Colonic mucosa (tissue), 4 donors: Measurements from ENCODE around the gene ATXN1. TPM values are rescaled to one million over a fixed set of nuclear protein-coding genes. Genes with fewer than 3 reads are reported as not detected.

Source experiments
- DNase-seq: peaks from one replicate; pipeline ENCODE4 v3.0.0-alpha.2; 2020
- H3K27ac ChIP-seq: fragments of 200-600 bp; one replicate; pipeline ENCODE4 v1.8.0; 2021
- H3K27me3 ChIP-seq: fragments of 200-600 bp; one replicate; pipeline ENCODE4 v1.8.0; 2021
- H3K36me3 ChIP-seq: fragments of 200-600 bp; one replicate; pipeline ENCODE4 v1.8.0; 2021
- H3K4me1 ChIP-seq: fragments of 200-600 bp; one replicate; pipeline ENCODE4 v1.8.0; 2021; ENCODE audit warnings: mild to moderate bottlenecking
- H3K4me3 ChIP-seq: fragments of 200-600 bp; one replicate; pipeline ENCODE4 v1.8.0; 2021
- H3K9ac ChIP-seq, 2 donors: one replicate each; pipeline ENCODE4 v1.7.0; 2013; ENCODE audit warnings: control low read depth in 2 of 2, low read depth in 2 of 2, low read length in 2 of 2
- H3K9me3 ChIP-seq: fragments of 200-600 bp; one replicate; pipeline ENCODE4 v1.8.0; 2021
- intact Hi-C: fragments of 100-400 bp; cut with DNase I; formaldehyde crosslinking; loops from one replicate; pipeline ENCODE4 v1.14.1; 2022
- total RNA-seq, 2 donors: library from RNA; stranded (reverse); fragmentation: NEBNext Ultra II Directional in 1 of 2; extraction: Animal tissue kit (Norgen Biotek cat#: 25700) in 1 of 2; gene quantifications; one replicate each; pipeline ENCODE4 v1.2.1, GENCODE V29; 2021
- TF ChIP-seq, protein P1 (sequence below): fragments of 200-600 bp; IDR thresholded peaks from one replicate; pipeline ENCODE4 v1.8.0; 2022; ENCODE audit warnings: antibody characterized with exemption, mild to moderate bottlenecking
- donor health status: healthy.
- donor health status: DM: no; HTN: no; CAD: no.
- donor health status: DM: no; HTN: no; CAD: no.

The ATXN1 gene
- total RNA-seq, 2 donors from 2014 or later = 24.5 to 41.9 TPM

DNA sequence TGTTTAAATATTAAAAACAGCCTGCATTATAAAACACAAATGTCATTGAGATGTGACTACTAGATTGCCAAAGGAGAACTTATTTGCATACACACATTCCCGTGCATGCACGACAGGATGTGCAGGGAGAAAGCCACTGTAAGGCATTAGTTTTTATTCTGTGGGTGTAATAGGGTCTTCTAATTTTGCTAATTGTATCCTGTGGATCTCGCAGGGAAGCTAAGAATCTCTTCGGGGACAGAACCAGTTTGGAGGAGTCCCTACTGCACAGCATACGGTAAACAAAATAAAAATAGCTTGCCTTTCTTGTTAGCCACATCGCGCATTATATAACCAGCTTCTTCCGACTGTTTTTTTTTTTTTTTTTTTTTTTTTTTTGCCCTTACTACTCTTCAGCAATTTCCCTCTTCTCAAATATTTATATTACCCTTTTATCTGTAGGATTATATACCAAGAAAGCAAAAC is 2.0 kb downstream of the ATXN1 start:
- DNase-seq = peak; percentile 42
- Histone ChIP-seq H3K9ac (peak overlapping the region; percentile 91 to 97), H3K36me3 (no peaks in the 10 kb centered on the region), H3K27ac (peak overlapping the region; percentile 97), H3K4me1 (peaks cover 20% of the 10 kb centered on the region), H3K4me3 (peak overlapping the region; percentile 80), H3K9me3 (no peaks in the 10 kb centered on the region), H3K27me3 (no peaks in the 10 kb centered on the region)
- TF ChIP-seq, protein P1, sequence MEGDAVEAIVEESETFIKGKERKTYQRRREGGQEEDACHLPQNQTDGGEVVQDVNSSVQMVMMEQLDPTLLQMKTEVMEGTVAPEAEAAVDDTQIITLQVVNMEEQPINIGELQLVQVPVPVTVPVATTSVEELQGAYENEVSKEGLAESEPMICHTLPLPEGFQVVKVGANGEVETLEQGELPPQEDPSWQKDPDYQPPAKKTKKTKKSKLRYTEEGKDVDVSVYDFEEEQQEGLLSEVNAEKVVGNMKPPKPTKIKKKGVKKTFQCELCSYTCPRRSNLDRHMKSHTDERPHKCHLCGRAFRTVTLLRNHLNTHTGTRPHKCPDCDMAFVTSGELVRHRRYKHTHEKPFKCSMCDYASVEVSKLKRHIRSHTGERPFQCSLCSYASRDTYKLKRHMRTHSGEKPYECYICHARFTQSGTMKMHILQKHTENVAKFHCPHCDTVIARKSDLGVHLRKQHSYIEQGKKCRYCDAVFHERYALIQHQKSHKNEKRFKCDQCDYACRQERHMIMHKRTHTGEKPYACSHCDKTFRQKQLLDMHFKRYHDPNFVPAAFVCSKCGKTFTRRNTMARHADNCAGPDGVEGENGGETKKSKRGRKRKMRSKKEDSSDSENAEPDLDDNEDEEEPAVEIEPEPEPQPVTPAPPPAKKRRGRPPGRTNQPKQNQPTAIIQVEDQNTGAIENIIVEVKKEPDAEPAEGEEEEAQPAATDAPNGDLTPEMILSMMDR = no peak
- intact Hi-C loops = no loop called here

DNA sequence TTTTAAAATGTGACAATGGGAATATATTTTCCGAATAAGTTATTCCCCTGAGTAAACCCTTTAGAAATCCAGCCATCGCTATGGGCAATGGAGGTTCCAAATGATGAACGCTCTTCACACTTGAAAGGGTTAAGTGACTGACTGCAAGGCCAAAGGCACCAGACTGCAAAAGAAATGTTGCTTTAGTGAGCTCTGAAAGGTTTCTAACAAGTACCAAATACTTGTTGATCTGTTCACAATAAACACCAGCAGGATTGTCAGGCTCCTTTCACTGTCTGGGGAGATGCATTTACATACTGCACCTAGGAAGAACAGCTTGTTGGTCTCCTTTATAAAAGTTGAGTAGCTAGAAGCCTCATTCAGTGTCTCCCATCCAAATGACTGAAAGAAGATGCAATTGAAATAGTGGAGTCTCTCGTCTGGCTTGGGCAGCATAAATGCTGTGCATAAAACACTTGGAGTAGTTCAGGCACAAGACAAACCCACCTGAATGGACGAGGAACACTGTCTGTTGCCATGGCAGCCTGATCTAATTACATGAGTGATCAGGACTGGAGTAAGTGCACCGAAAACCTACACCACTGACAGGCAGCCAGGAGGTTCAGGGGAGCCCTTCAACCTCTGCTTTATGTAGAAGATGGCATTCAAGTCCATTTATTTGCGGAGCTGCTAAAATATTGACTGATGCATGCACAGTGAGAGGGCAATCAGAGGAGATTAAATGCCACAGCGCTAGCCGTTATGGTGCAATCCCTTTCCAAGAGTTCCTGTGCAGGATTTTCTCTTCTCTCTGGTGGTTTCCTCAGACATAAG is 2.9 kb downstream of the ATXN1 start:
- peak; percentile 27 for DNase-seq
- peak overlapping the region in 1 of 2 donors; percentile 91 for H3K9ac ChIP-seq
- H3K9me3 ChIP-seq = no peaks in the 10 kb centered on the region
- peaks cover 26% of the 10 kb centered on the region for H3K4me1 ChIP-seq
- intact Hi-C loops = no loop called here
- H3K27me3 ChIP-seq = no peaks in the 10 kb centered on the region
- TF ChIP-seq, protein P1 = no peak
- no peak overlapping the region for H3K4me3 ChIP-seq
- H3K27ac ChIP-seq = peak overlapping the region; percentile 97
- no peaks in the 10 kb centered on the region for H3K36me3 ChIP-seq

DNA sequence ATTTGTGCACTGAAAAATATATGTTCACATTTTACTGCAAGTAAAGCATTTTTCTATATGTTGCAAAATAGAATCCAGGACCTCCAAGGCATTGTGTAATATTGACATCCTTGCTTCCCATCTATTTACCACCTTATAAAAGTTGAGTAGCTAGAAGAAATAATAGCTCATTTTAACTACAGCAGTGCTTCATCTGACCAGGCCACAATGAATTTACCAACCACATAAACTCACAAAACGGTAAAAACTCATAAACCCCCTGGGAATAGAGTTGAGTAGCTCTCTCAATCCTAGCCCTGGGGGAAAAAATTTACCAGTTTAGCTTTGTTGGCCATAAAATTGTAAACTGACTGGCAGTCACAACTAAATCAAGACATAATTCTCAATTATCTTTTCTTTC is 3.9 kb downstream of the ATXN1 start:
- Histone ChIP-seq H3K27ac (no peak overlapping the region), H3K4me3 (no peak overlapping the region), H3K27me3 (no peaks in the 10 kb centered on the region), H3K9ac (no peak overlapping the region), H3K36me3 (no peaks in the 10 kb centered on the region), H3K4me1 (peaks cover 26% of the 10 kb centered on the region), H3K9me3 (no peaks in the 10 kb centered on the region)
- intact Hi-C loops = no loop called here
- TF ChIP-seq, protein P1 = no peak
- no peak for DNase-seq

DNA sequence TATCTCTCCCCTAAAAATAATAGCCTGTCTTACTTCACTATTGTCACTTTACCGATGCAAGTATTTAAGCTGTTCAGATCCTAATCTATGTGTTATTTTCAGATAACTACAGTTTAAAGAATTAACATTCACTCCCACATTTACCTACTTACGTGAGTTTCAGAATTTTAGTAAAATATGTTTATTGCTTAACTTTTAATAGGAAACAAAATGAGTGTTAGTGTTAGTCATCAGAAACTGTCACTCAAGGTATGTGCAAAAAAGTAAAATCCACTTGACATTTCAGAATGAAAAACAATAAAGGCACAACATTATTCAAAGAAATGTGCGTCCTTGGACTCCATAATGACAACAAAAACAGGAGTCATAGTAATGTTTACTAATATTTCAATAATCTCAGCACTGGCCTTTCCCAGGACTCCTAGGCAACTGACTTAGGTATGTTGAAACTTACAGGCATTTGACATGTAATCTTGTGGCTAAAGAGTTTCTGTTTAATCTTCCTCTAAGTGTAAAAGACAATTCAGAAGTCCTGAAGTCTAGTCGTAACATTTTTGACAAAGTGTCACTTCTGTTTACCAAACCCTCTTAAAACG is 4.5 kb downstream of the ATXN1 start:
- peaks cover 32% of the 10 kb centered on the region for H3K4me1 ChIP-seq
- intact Hi-C loops = no loop called here

DNA sequence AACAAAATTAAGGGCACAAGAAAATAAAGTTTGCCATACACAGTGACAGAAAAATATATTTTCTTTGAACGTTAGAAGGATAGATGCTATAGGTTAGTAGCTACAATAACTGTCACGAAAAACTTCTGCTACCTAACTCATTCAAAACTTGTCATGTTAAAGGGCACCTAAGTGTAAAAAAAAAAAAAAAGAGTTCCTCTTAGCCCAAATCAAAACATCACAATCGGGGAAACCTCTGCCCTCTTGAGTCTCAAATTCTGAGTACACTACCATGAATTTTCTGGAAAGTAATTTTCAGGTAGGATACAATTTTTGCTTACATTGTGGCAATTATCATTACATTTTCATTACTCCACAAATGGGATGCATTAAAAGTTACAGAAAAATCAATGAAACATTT is 5.7 kb downstream of the ATXN1 start:
- Histone ChIP-seq H3K36me3 (no peaks in the 10 kb centered on the region), H3K4me1 (peaks cover 33% of the 10 kb centered on the region), H3K9ac (no peak overlapping the region), H3K27ac (peak overlapping the region; percentile 51), H3K4me3 (no peak overlapping the region), H3K9me3 (no peaks in the 10 kb centered on the region), H3K27me3 (no peaks in the 10 kb centered on the region)
- intact Hi-C loops = no loop called here
- no peak for DNase-seq
- TF ChIP-seq, protein P1 = no peak

More for the DNA sequence above, 4.5 kb downstream of the ATXN1 start:
- H3K9ac ChIP-seq = no peak overlapping the region
- no peaks in the 10 kb centered on the region for H3K27me3 ChIP-seq
- H3K9me3 ChIP-seq = no peaks in the 10 kb centered on the region
- H3K4me3 ChIP-seq = no peak overlapping the region
- no peak overlapping the region for H3K27ac ChIP-seq
- TF ChIP-seq, protein P1 = no peak
- H3K36me3 ChIP-seq = no peaks in the 10 kb centered on the region
- DNase-seq = no peak
